ENCODE results near the gene PARS2.

The PARS2 gene

GRCh38 chr1:54800899-54801759 is 36.8 kb upstream of the PARS2 start, which contains the start of gene TTC22:
Gene TTC22 (minus strand): TSS chr1:54801323. CDS start chr1:54801163, 160 bp downstream.
- Histone ChIP-seq H3K4me3 (ENCODE audit: low read depth in 1 of 2, low read length in 1 of 2) (peak within 1 kb of the TSS; percentile 92 to 93), H3K27me3 (peaks cover 9% of the 10 kb centered on the region)

GRCh38 chr1:54800041-54800898 is 35.9 kb upstream of the PARS2 start:
- TF ChIP-seq CTCF (IDR thresholded peaks at IDR 0.05) = no peak
- peaks cover 29 to 31% of the 10 kb centered on the region in 2 experiments for H3K4me1 ChIP-seq (ENCODE audit: control insufficient read depth in 1 of 2, insufficient read depth in 1 of 2, low read depth in 1 of 2, low read length in 1 of 2)
- H3K27ac ChIP-seq = peak overlapping the region; percentile 83
- H3K36me3 ChIP-seq = no peaks in the 10 kb centered on the region
- H3K9me3 ChIP-seq = no peaks in the 10 kb centered on the region
- peak overlapping the region; percentile 92 to 93 for H3K4me3 ChIP-seq (ENCODE audit: low read depth in 1 of 2, low read length in 1 of 2)
- peaks cover 9% of the 10 kb centered on the region for H3K27me3 ChIP-seq

More at GRCh38 chr1:54800899-54801759, 36.8 kb upstream of the PARS2 start, which contains the start of gene TTC22:
- Histone ChIP-seq H3K4me1 (ENCODE audit: control insufficient read depth in 1 of 2, insufficient read depth in 1 of 2, low read depth in 1 of 2, low read length in 1 of 2) (peaks cover 29 to 31% of the 10 kb centered on the region in 2 experiments), H3K9me3 (no peaks in the 10 kb centered on the region), H3K27ac (peak within 1 kb of the TSS; percentile 83), H3K36me3 (no peaks in the 10 kb centered on the region)
- TF ChIP-seq CTCF (IDR thresholded peaks at IDR 0.05) = peak; percentile 59

- peak overlapping the region; percentile 16 for H3K27ac ChIP-seq
- peaks cover 9% of the 10 kb centered on the region for H3K27me3 ChIP-seq
- H3K4me3 ChIP-seq (ENCODE audit: low read depth in 1 of 2, low read length in 1 of 2) = no peak overlapping the region
- peaks cover 29 to 31% of the 10 kb centered on the region in 2 experiments for H3K4me1 ChIP-seq (ENCODE audit: control insufficient read depth in 1 of 2, insufficient read depth in 1 of 2, low read depth in 1 of 2, low read length in 1 of 2)
- H3K36me3 ChIP-seq = no peaks in the 10 kb centered on the region
- no peaks in the 10 kb centered on the region for H3K9me3 ChIP-seq
- no peak for TF ChIP-seq CTCF (IDR thresholded peaks at IDR 0.05)
These were observed 34.7 kb upstream of the PARS2 start for GRCh38 chr1:54798769-54799641.

- H3K4me1 ChIP-seq (ENCODE audit: control insufficient read depth in 1 of 2, insufficient read depth in 1 of 2, low read depth in 1 of 2, low read length in 1 of 2) = peaks cover 29 to 31% of the 10 kb centered on the region in 2 experiments
- H3K9me3 ChIP-seq = no peaks in the 10 kb centered on the region
- H3K27ac ChIP-seq = no peak overlapping the region
- no peak overlapping the region for H3K4me3 ChIP-seq (ENCODE audit: low read depth in 1 of 2, low read length in 1 of 2)
- peaks cover 9% of the 10 kb centered on the region for H3K27me3 ChIP-seq
- TF ChIP-seq CTCF (IDR thresholded peaks at IDR 0.05) = no peak
- no peaks in the 10 kb centered on the region for H3K36me3 ChIP-seq
These were observed 33.9 kb upstream of the PARS2 start for GRCh38 chr1:54798206-54798605.

GRCh38 chr1:54796902-54797301 is 32.6 kb upstream of the PARS2 start:
- H3K9me3 ChIP-seq = no peaks in the 10 kb centered on the region
- peaks cover 9% of the 10 kb centered on the region for H3K27me3 ChIP-seq
- TF ChIP-seq CTCF (IDR thresholded peaks at IDR 0.05) = no peak
- H3K4me3 ChIP-seq (ENCODE audit: low read depth in 1 of 2, low read length in 1 of 2) = no peak overlapping the region
- H3K4me1 ChIP-seq (ENCODE audit: control insufficient read depth in 1 of 2, insufficient read depth in 1 of 2, low read depth in 1 of 2, low read length in 1 of 2) = peaks cover 26 to 29% of the 10 kb centered on the region in 2 experiments
- no peaks in the 10 kb centered on the region for H3K36me3 ChIP-seq
- no peak overlapping the region for H3K27ac ChIP-seq

All from neutrophil (primary cell).